ENCODE measurements around the gene EXD3. TPM values are rescaled to one million over a fixed set of nuclear protein-coding genes. Genes with fewer than 3 reads are reported as not detected.

Gene EXD3
- total RNA-seq, 1 donor from 2014 or later = 16.7 TPM

DNA sequence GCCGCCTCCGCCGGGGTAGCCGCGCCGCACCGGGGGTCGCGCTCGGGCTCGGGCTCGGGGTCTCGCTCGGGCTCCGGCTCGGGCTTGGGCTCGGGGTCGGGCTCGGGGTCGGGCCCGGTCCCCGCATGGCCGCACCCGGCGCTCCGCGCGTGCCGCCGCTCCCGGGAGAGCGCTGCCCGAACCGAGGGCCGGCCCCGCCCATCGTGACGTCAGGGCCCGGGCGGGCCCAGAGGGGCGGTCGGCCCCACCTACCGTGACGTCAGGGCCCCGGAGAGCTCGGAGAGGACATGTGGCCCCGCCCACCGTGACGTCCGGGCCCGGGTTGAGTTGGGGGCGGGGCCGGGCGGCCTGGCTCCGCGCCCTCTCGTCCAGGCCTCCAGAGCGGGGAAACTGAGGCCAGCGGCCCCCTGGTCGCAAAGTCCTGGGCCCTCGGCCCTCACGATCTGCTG, 36.2 kb upstream of the EXD3 start, which contains the start of gene NSMF:
Gene NSMF (minus strand): TSS at position 183 of the 449 bp plus-strand sequence. CDS start 232 bp downstream, outside the sequence.
- peak; percentile 67 to 95 for DNase-seq (ENCODE audit: low spot score in 2 of 2)
- H3K9me3 ChIP-seq = no peaks in the 10 kb centered on the region
- H3K4me1 ChIP-seq = peaks cover 40% of the 10 kb centered on the region in 2 donors
- intact Hi-C loops (cut with DNase I) = loop anchor here (1.0 to 10.0 kb wide), 4 partner anchors 36 to 372 kb away; partner anchors contain the start of genes ARRDC1, EXD3, MAN1B1 and MRPL41
- peak within 1 kb of the TSS; percentile 67 to 89 for H3K4me3 ChIP-seq
- no peaks in the 10 kb centered on the region for H3K27me3 ChIP-seq
- peak within 1 kb of the TSS; percentile 92 to 95 for H3K27ac ChIP-seq
- TF ChIP-seq, protein P1, sequence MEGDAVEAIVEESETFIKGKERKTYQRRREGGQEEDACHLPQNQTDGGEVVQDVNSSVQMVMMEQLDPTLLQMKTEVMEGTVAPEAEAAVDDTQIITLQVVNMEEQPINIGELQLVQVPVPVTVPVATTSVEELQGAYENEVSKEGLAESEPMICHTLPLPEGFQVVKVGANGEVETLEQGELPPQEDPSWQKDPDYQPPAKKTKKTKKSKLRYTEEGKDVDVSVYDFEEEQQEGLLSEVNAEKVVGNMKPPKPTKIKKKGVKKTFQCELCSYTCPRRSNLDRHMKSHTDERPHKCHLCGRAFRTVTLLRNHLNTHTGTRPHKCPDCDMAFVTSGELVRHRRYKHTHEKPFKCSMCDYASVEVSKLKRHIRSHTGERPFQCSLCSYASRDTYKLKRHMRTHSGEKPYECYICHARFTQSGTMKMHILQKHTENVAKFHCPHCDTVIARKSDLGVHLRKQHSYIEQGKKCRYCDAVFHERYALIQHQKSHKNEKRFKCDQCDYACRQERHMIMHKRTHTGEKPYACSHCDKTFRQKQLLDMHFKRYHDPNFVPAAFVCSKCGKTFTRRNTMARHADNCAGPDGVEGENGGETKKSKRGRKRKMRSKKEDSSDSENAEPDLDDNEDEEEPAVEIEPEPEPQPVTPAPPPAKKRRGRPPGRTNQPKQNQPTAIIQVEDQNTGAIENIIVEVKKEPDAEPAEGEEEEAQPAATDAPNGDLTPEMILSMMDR (IDR thresholded peaks at IDR 0.05) = peak in 1 of 3 experiments; percentile 31
- peaks cover 12 to 21% of the 10 kb centered on the region in 2 donors for H3K36me3 ChIP-seq

DNA sequence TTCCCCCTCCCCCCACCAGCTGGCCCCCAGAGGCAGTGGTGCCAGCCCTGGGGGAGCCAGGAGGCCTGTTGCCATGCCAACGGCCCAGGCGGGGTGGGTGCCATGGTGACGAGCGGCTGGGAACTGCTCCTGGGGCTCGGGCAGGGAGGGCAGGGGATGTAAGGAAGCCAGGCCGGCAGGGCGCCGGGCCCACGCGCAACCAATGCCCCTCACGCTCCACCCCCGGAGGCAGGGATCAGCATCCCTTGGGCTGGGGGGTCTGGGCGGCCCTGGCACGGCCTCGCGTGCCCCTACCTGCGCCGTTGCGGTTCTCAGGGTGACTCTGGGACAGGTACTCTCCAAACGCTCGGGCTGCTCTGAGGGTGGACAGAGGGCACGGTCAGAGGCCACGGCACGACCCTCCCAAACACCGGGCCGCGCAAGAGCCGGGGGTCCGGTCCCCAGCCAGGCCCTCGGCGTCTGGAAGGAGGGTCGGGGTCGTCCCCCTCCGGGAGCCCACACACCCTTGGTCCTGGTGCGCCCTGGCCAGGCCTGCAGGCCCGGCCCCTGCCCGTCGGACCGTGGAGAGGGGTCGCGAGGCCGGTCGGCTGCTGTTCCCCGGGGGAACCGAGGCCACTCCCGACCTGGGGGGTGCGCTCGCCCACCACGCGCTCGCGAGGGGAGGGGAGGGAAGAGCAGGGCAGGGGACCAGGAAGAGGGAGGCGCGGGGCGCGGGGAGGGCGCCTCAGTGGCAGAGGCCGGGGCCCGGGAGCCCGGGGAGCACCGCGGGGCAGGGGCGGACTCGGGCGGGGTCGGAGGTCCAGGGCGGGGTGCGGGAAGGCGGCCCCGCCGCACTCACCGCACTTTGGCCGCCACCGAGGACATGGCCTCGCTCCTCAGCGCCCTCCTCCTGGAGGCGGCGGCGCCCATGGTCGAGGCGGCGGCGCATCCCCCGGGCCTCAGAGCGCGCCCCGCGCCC, 35.5 kb upstream of the EXD3 start:
- Histone ChIP-seq H3K36me3 (peaks cover 14 to 23% of the 10 kb centered on the region in 2 donors), H3K27ac (peak overlapping the region; percentile 92 to 95), H3K4me1 (peaks cover 41 to 43% of the 10 kb centered on the region in 2 donors), H3K9me3 (no peaks in the 10 kb centered on the region), H3K4me3 (peak overlapping the region; percentile 67 to 89), H3K27me3 (no peaks in the 10 kb centered on the region)
- TF ChIP-seq, protein P1 (IDR thresholded peaks at IDR 0.05) = no peak
- peak; percentile 46 to 87 for DNase-seq (ENCODE audit: low spot score in 2 of 2)
- intact Hi-C loops (cut with DNase I) = loop anchor here (1.0 to 10.0 kb wide), 4 partner anchors 35 to 371 kb away; partner anchors contain the start of genes ARRDC1, EXD3, MAN1B1 and MRPL41

DNA sequence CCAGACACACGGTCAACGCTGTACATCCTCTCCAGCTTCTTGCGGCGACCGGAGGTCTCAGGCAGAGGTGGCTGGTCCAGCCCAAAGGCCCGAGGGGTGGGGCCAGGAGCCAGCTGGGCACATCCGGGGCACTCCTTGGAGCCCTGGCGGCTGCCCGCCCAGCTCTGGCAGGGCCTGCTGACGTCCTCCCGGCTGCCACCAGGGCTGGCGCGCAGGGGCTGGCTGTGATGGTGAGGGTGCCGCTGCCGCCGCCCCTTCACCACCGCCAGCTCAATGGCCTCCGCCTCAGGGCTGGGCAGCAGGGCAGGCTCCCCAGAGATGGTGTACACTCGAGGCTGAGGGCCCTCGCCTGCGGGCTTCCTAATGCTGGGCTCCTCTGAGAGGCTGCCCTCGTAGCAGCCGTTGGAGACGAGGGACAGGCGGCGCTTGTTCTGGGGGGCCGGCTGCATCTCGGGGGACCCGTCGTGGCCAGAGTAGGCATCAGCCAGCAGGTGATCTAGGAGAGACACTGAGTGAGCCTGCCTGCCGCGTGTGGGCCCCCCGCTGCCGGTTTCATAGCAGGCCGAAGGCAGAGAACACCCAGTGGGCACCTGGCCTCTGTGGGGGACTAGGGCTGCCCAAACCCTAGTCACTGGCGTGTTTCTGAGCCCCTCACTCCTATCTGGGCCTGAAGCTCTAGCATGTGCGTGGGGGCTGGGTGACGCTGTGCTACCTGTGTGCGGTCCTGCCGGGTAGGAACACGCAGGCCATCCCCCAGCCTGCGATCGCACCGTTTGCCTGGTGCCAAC, 34.6 kb upstream of the EXD3 start:
- peak overlapping the region; percentile 92 to 95 for H3K27ac ChIP-seq
- H3K36me3 ChIP-seq = peaks cover 22 to 32% of the 10 kb centered on the region in 2 donors
- peaks cover 41 to 43% of the 10 kb centered on the region in 2 donors for H3K4me1 ChIP-seq
- no peaks in the 10 kb centered on the region for H3K27me3 ChIP-seq
- H3K4me3 ChIP-seq = peak overlapping the region; percentile 67 to 89
- DNase-seq (ENCODE audit: low spot score in 2 of 2) = peak in 1 of 2 donors; percentile 90
- intact Hi-C loops (cut with DNase I) = loop anchor here (2.0 to 10.0 kb wide), 3 partner anchors 93 to 370 kb away; partner anchors contain the start of genes ARRDC1, MAN1B1, MRPL41 and PNPLA7
- TF ChIP-seq, protein P1 (IDR thresholded peaks at IDR 0.05) = peak in 2 of 3 experiments; percentile 23 to 24
- H3K9me3 ChIP-seq = no peaks in the 10 kb centered on the region

DNA sequence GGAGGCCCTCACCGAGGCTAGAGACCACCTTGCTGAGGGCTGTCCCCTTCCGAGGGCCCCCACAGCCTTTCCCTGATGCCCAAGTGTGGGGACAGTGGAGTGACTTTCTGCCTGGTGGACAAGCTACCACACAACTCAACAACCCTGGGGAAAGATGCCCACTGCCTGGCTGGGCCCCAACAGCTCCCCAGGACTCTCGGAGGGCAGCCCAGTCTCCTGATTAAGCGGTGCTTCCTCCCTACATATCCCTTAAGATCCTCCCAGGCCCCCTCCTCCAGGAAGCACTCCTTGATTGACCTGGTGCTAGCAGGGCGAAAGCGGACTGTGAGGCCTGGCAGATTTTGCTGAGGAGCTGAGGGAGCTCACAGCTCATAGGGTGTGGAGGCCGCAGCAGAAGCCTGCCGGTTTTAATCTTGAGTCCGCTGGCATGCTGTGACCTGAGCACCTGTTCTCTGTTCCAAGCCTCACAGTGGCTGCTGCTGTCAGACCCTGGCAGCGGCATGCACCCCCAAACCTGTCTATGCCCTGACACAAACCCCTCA, 34.0 kb upstream of the EXD3 start:
- intact Hi-C loops (cut with DNase I) = loop anchor here (5.0 to 10.0 kb wide), 2 partner anchors 148 to 370 kb away; partner anchors contain the start of genes ARRDC1 and MAN1B1
- peaks cover 27 to 37% of the 10 kb centered on the region in 2 donors for H3K36me3 ChIP-seq
- peak overlapping the region; percentile 92 to 95 for H3K27ac ChIP-seq
- no peak for DNase-seq (ENCODE audit: low spot score in 2 of 2)
- peak overlapping the region; percentile 35 to 67 for H3K4me3 ChIP-seq
- TF ChIP-seq, protein P1 (IDR thresholded peaks at IDR 0.05) = no peak
- no peaks in the 10 kb centered on the region for H3K9me3 ChIP-seq
- H3K4me1 ChIP-seq = peaks cover 41 to 43% of the 10 kb centered on the region in 2 donors
- H3K27me3 ChIP-seq = no peaks in the 10 kb centered on the region
